Transverse colon (tissue), 4 donors: ENCODE measurements around the gene GPER1. TPM values are rescaled to one million over a fixed set of nuclear protein-coding genes. Genes with fewer than 3 reads are reported as not detected.

Source experiments
- DNase-seq: peaks from one replicate; pipeline ENCODE4 v3.0.0-alpha.2; 2019
- H3K27ac ChIP-seq, 4 donors: fragments of 200-600 bp; sonication (generic); 2 replicates each; pipeline ENCODE4 v1.5.1; 2016 to 2018; ENCODE audit warnings: inconsistent platforms in 4 of 4
- H3K27me3 ChIP-seq: fragments of 200-600 bp; sonication (generic); 2 replicates; pipeline ENCODE4 v1.5.1; 2017; ENCODE audit warnings: inconsistent platforms
- H3K36me3 ChIP-seq, 4 donors: fragments of 200-600 bp; sonication (generic); 2 replicates each; pipeline ENCODE4 v1.5.1; 2017 to 2019; ENCODE audit warnings: inconsistent platforms in 4 of 4
- H3K4me1 ChIP-seq, 4 donors: fragments of 200-600 bp; sonication (generic); 2 replicates each; pipeline ENCODE4 v1.5.1; 2017 to 2020; ENCODE audit warnings: inconsistent platforms in 4 of 4
- H3K4me3 ChIP-seq, 4 donors: fragments of 200-600 bp; sonication (generic); 1 replicate in 1 of 4; 2 replicates in 3 of 4; pipeline versions ENCODE4 v1.5.1 to v1.6.1; 2017 to 2019; ENCODE audit warnings: inconsistent platforms in 4 of 4
- H3K9me3 ChIP-seq, 2 donors: fragments of 200-600 bp; sonication (generic); 2 replicates each; pipeline ENCODE4 v1.5.1; 2017 to 2019; ENCODE audit warnings: inconsistent platforms in 2 of 2
- CTCF ChIP-seq, 5 experiments: fragments of 200-600 bp in 3 of 5; fragments of 450-650 bp in 2 of 5; sonication (generic) in 3 of 5; IDR thresholded peaks; 1 replicate in 2 of 5; 2 replicates in 3 of 5; pipeline ENCODE4 v1.5.1; 2016 to 2017; ENCODE audit warnings: antibody characterized with exemption in 5 of 5, inconsistent platforms in 3 of 5, mild to moderate bottlenecking in 2 of 5, moderate library complexity in 1 of 5
- EP300 ChIP-seq: sonication (generic); formaldehyde crosslinking; IDR thresholded peaks from one replicate; pipeline ENCODE4 v1.6.1; 2017; ENCODE audit warnings: antibody characterized with exemption, low read depth
- POLR2A ChIP-seq: fragments of 450-650 bp; IDR thresholded peaks from one replicate; pipeline ENCODE4 v1.6.1; 2016; ENCODE audit warnings: antibody characterized with exemption, mild to moderate bottlenecking, moderate library complexity
- POLR2AphosphoS5 ChIP-seq, 3 donors: sonication (generic); formaldehyde crosslinking; IDR thresholded peaks; one replicate each; pipeline ENCODE4 v1.6.1; 2016; ENCODE audit warnings: antibody characterized with exemption in 3 of 3
- WGBS, 2 donors: methylation state at CpG; one replicate each; pipeline ENCODE4 v1.1.5; 2018; ENCODE audit warnings: low coverage in 1 of 2; 5-methylcytosine and 5-hydroxymethylcytosine counted together
- in situ Hi-C, 4 donors: fragments of 200-750 bp; cut with MboI; loops; one replicate each; pipeline versions ENCODE4 v1.15.0 to v1.15.1; 2017; ENCODE audit warnings: low sequenced_read_pairs in 3 of 4, low pct_ligation_motif_present in 1 of 4, low pct_unique_long_range_greater_than_20kb in 1 of 4
- intact Hi-C: fragments of 100-400 bp; cut with DNase I; formaldehyde crosslinking; loops from one replicate; pipeline ENCODE4 v1.15.1; 2023; ENCODE audit warnings: low total_unique reads
- total RNA-seq, 4 donors: library from RNA; depleted of rRNA; stranded (reverse); fragments of >200 nt; gene quantifications; one replicate each; pipeline ENCODE4 v1.1.0, GENCODE V29; 2016

Gene GPER1
- total RNA-seq, 4 donors from 2014 or later: 2.2 to 33.7 (median 11.7) TPM

GRCh38 chr7:1074593-1075431 lies 13.1 kb upstream of the GPER1 start:
- intact Hi-C loops (no loop called here), in situ Hi-C loops (no loop called here)
- Histone ChIP-seq H3K27ac (no peak overlapping the region), H3K4me1 (peaks cover 0 to 4% (median 0%) of the 10 kb centered on the region in 4 donors), H3K27me3 (no peaks in the 10 kb centered on the region), H3K36me3 (no peaks in the 10 kb centered on the region), H3K9me3 (no peaks in the 10 kb centered on the region), H3K4me3 (no peak overlapping the region)
- no peak for TF ChIP-seq POLR2AphosphoS5 (IDR thresholded peaks at IDR 0.05)
- no peak for TF ChIP-seq POLR2A
- TF ChIP-seq CTCF (IDR thresholded peaks at IDR 0.05): no peak
- TF ChIP-seq EP300: no peak
- WGBS, 2 donors: 84 to 88% methylated on average over 7 to 30 of the region's 30 CpGs
- no peak for DNase-seq

- no peak for DNase-seq
- peak overlapping the region in 1 of 4 donors; percentile 60 for H3K27ac ChIP-seq
- in situ Hi-C loops: no loop called here
Measured at GRCh38 chr7:1076184-1077072, 11.5 kb upstream of the GPER1 start.

GRCh38 chr7:1078519-1078918 lies 9.4 kb upstream of the GPER1 start:
- Histone ChIP-seq H3K9me3 (no peaks in the 10 kb centered on the region), H3K27ac (peak overlapping the region in 1 of 4 donors; percentile 60), H3K4me3 (no peak overlapping the region), H3K27me3 (no peaks in the 10 kb centered on the region), H3K4me1 (peaks cover 0 to 8% (median 2%) of the 10 kb centered on the region in 4 donors), H3K36me3 (no peaks in the 10 kb centered on the region)
- in situ Hi-C loops: no loop called here
- no peak for DNase-seq
- no peak for TF ChIP-seq POLR2A
- TF ChIP-seq EP300: no peak
- no peak for TF ChIP-seq CTCF (IDR thresholded peaks at IDR 0.05)
- no peak for TF ChIP-seq POLR2AphosphoS5 (IDR thresholded peaks at IDR 0.05)
- intact Hi-C loops: no loop called here
- 94% methylated on average over 11 of the region's 11 CpGs; no CpG with 5 or more reads in 1 of the 2 donors for WGBS, 2 donors

More at GRCh38 chr7:1076184-1077072, 11.5 kb upstream of the GPER1 start:
- intact Hi-C loops: no loop called here
- H3K36me3 ChIP-seq: no peaks in the 10 kb centered on the region
- no peak overlapping the region for H3K4me3 ChIP-seq
- peaks cover 0 to 4% (median 0%) of the 10 kb centered on the region in 4 donors for H3K4me1 ChIP-seq
- H3K27me3 ChIP-seq: no peaks in the 10 kb centered on the region
- WGBS, 2 donors: 85% methylated on average over 27 of the region's 27 CpGs; no CpG with 5 or more reads in 1 of the 2 donors
- H3K9me3 ChIP-seq: no peaks in the 10 kb centered on the region
- no peak for TF ChIP-seq EP300
- TF ChIP-seq POLR2AphosphoS5 (IDR thresholded peaks at IDR 0.05): no peak
- TF ChIP-seq CTCF (IDR thresholded peaks at IDR 0.05): no peak

GRCh38 chr7:1078985-1079384 lies 8.9 kb upstream of the GPER1 start:
- WGBS, 2 donors: 84% methylated on average over 15 of the region's 15 CpGs; no CpG with 5 or more reads in 1 of the 2 donors
- Histone ChIP-seq H3K36me3 (no peaks in the 10 kb centered on the region), H3K27me3 (no peaks in the 10 kb centered on the region), H3K4me1 (peaks cover 0 to 13% (median 3%) of the 10 kb centered on the region in 4 donors), H3K9me3 (no peaks in the 10 kb centered on the region), H3K27ac (no peak overlapping the region), H3K4me3 (no peak overlapping the region)
- intact Hi-C loops (no loop called here), in situ Hi-C loops (no loop called here)
- TF ChIP-seq POLR2A (no peak), EP300 (no peak), CTCF (IDR thresholded peaks at IDR 0.05) (no peak), POLR2AphosphoS5 (IDR thresholded peaks at IDR 0.05) (no peak)
- no peak for DNase-seq
